Measurements from ENCODE around the gene ZMYM1.

The ZMYM1 gene

GRCh38 chr1:35079003-35079930, at the start of gene ZMYM1:
Gene ZMYM1, plus strand, starts transcription at chr1:35079385. Its CDS starts 14,603 bp downstream, at chr1:35093988.
- no peak for TF ChIP-seq CTCF (IDR thresholded peaks at IDR 0.05)

DNA sequence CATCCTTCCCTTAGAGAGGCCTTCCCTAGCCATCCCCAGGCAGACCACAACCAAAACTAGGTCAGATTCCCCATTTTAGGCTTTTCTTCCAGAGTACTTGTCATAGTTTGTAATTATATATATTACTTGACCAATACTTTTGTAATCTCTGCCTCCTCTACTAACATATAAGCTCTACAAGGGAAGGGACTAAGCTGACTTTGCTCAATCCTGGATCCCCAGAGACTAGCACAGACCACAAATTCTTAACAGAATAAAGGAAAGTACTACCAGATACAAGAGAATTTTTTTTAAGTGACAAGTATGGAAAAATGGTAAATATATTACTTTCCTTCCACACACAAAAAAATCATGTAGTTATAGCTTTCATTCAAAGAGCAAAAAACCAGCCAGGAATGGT, 49.4 kb upstream of the ZMYM1 start:
- no peak for TF ChIP-seq CTCF (IDR thresholded peaks at IDR 0.05)

DNA sequence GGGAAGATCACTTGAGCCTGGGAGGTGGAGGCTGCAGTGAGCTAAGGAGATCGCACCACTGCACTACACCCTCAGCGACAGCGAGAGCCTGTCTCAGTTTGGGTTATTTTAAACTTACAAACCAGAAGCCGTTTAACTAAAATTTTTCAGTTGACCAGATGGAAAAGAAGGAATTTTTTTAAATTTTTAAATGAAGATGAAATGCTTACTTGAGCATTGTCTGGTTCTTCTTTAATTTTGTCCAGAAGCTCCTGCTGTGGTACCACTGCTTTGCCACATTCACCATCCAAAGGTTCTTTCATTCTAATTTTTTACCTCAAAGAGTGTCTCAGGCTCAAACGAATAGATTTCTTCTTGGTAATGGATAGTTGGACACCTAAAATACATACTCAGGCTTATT, 48.8 kb upstream of the ZMYM1 start:
- no peak for TF ChIP-seq CTCF (IDR thresholded peaks at IDR 0.05)

DNA sequence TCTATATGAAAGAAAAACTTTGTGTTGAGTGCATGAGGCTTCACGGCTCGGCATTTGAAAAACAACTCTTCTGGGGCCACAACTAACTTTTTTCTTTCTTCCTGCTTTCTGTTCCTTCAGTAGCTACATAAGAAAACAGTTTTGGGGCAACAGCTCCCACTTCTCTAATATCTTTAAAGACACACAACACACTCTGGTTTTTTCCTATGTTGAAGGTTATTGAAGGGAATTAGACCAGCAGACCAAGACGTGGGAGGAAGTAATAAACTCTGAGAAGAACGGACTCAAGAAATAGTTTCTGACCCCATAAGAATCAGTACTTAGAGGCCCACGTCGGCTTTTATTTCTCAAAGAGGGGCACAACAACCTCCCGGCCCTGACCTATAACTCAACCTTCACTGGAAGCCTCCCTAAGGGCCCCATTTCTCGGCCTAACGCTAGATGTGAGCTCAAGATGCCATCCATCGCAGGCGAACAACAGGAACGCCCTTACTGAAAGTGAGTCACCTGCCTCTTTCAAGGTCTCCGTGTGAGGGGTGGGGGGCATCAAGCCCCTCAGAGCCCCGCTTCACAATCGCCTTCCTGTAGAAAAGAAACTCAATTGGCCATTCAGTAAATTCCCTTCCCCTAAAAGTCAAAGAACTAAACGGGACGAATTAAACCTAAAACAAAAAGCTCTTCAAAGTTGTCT, 48.3 kb upstream of the ZMYM1 start:
- TF ChIP-seq CTCF (IDR thresholded peaks at IDR 0.05), result no peak

- TF ChIP-seq CTCF (IDR thresholded peaks at IDR 0.05), result no peak
These were observed 46.8 kb upstream of the ZMYM1 start for GRCh38 chr1:35032384-35032739.

DNA sequence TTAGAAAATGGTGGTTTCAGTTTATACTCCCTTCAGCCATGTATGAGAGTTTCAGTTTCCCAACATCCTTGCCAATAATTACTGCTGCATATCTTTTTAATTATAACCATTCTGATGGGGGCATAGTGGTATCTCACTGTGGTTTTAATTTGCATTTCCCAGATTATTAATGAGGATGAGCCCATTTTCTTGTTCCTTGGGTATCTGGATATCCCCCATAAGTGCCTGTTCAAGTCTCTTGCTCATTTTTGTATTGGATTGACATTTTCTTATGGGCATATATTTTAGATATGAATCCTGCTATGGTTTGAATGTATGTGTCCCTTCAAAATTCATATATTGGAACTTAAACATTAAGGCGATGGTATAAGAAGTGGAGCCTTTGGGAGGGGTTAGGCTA, 45.8 kb upstream of the ZMYM1 start:
- no peak for TF ChIP-seq CTCF (IDR thresholded peaks at IDR 0.05)

DNA sequence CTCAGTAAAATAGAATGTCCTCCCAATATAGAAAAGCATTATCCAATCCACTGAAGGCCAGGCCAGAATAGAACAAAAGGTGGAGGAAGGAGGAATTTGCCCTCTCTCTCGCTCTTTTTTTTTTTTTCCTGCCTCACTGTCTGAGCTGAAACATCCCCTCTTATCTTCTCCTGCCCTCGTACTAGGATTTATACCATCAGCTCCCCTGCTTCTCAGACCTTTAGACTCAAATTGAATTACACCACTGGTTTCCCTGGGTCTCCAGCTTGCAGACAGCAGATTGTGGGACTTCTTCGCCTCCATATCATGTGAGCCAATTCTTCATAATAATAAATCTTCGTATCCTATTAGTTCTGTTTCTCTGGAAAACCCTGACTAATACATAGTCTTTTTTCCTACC, 42.6 kb upstream of the ZMYM1 start:
- no peak for TF ChIP-seq CTCF (IDR thresholded peaks at IDR 0.05)
